Activated effector memory CD4-positive, alpha-beta T cell treated with anti-CD3 and anti-CD28 coated beads, Interleukin-2, amount 50 U/mL, for 16 hours (primary cell): ENCODE measurements around the gene PSG5.
"Not testable (repeated sequence)": the region's sequence is repeated elsewhere in the genome, so short reads cannot be mapped to it uniquely, and the experiment has no call there.

Experiments
- DNase-seq: peaks from one replicate; pipeline ENCODE4 v3.0.0-alpha.2; 2020

Gene PSG5

GRCh38 chr19:43181869-43182771, 4.2 kb downstream of the PSG5 start:
- not testable (repeated sequence) for DNase-seq

DNA sequence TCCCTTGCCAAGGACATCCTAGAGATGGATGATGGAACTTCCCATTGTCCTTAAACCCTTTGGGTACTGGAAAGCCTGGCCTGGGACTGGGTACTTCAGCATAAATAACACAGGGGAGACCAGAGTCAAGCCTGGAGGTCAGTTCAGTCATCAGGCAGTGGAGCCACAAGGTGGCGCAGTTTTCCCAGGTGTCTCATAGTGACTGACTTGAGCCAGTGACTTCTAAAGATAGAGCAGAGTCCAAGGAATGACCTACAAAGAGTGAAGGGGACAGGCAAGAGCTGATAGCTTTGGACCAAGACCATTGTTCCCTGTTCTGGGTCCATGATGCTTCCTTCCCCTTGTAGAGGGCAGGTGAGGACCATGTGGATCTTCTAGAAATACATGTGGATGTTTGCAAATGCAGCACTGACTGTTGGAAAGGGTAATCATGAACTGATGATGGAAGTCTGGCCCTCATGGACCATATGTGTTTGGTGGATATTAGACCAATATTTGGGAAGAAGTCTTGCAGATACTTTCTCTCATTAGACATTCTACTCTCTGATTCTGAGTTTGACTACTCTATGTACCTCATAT, 6.7 kb downstream of the PSG5 start:
- DNase-seq, result not testable (repeated sequence)

- not testable (repeated sequence) for DNase-seq
Observed at GRCh38 chr19:43178577-43178976, 7.8 kb downstream of the PSG5 start.

DNA sequence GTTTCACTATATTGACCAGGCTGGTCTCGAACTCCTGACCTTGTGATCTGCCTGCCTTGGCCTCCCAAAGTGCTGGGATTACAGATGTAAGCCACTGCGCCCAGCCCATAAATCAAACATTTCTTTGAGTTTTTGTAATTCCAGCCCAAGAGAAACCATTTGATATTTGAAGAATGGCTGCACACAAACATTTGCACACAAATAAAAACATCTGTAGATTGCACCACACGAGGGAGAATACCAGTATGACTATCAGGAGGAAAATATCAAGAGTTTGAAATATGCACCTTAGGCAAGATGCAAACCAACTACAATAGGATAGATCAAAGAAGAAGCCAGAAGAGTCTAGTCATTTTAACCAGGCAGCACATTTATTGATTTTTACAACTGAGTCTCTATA, 20.4 kb downstream of the PSG5 start:
- not testable (repeated sequence) for DNase-seq

GRCh38 chr19:43163135-43163534, 23.2 kb downstream of the PSG5 start:
- DNase-seq, result not testable (repeated sequence)

- DNase-seq, result not testable (repeated sequence)
Observed at GRCh38 chr19:43162261-43162660, 24.1 kb downstream of the PSG5 start.

DNA sequence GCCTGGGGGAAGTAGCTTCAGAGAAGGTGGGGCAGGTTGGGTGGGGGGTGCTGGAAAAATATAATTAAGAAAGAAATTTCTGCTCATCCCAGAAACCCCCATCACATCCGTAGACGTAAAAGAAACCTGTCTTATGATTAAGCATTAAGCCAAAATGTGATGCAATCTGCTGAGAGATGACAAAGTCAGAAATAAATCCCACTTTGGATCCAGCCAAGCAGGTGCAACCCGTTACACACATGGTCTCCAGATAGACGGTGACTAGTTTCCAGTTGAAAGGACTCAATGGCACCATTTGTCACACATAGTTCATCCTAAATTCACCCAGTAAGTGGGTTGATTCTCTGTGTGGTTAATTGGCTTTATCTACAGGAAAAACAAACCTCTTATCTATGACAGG, 34.1 kb downstream of the PSG5 start:
- DNase-seq, result no peak

DNA sequence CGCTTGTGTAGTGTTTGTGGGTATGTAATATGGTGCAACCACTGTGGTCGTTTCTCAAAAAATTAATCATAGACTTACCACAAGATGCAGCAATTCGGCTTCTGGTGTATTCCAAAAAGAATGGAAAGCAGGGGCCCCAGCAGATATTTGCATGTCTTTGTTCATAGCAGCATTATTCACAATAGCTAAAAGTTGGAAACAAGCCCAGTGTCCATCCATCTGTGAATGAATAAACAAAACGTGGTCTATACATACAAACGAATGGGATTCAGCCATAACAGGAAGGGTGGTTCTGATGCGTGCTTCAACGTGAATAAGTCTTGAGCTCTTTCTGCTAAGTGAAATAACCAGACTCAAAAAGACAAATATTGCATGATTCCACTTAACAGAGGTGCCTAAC, 36.5 kb downstream of the PSG5 start:
- not testable (repeated sequence) for DNase-seq

DNA sequence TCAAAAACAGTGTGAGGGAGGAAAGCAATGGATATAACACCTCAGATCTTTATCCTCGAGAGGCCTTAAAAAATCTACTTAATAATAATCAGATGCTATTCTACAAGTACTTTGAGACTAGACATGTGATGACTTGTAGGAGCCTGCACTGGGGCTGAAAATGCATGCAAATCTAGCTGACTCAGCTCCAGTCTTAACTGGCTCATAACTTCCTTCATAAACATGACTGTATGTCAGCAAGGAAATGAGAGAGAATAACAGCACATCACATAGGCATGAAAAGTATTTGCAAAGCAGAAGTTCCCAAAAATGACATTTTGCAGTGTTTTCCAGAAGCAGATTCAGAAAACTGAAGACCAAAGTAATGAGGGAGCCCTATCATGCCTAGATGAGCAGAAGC, 38.1 kb downstream of the PSG5 start:
- DNase-seq, result no peak

DNA sequence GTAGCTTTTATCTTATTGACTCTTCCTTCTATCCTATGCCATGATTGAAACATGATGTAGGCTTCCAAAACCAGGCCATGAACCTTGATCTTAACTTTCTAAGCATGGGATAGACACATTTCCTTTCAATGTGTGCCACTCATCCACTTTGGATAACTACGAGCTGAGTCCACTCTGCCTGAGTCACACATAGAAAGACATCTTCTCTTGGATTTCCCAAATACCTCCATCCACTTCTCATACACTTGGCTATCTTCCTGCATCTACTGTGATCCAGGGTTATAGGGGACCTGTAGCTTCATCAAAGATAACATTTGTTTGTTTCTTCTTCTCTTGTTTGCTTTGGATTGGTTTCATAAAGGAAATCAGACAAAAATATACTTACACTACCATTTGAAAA, 44.6 kb downstream of the PSG5 start:
- DNase-seq, result not testable (repeated sequence)

- DNase-seq, result no peak
Observed at GRCh38 chr19:43132696-43133095, 53.6 kb downstream of the PSG5 start.

DNA sequence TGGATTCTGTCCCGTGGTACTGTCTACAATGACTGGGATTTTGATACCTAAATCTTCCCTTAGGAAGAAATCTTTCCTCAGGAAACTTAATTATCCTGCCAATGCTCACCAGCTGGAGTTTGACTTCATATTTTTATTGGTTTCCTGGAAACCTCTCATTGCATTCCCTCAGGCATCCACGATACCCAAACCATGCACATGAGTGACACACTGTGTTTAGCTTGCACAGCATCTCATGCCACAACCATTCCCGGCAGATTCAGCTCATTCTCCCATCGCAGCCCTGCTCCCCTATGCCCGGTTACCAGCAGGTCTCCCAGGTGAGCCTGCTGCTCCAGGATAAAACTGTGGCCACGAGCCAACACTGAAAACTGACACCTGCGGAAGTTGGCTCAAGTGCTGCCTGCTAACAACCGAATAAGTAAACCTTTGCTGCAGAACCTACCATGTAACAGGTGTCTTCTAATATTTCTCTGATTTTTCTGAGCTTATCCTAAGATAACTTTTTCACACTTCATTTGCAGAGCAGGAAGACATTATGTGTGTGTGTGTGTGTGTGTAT, 55.0 kb downstream of the PSG5 start:
- DNase-seq, result not testable (repeated sequence)

- not testable (repeated sequence) for DNase-seq
Observed at GRCh38 chr19:43129197-43129596, 57.1 kb downstream of the PSG5 start.

- not testable (repeated sequence) for DNase-seq
Observed at GRCh38 chr19:43127336-43127735, 59.0 kb downstream of the PSG5 start.

DNA sequence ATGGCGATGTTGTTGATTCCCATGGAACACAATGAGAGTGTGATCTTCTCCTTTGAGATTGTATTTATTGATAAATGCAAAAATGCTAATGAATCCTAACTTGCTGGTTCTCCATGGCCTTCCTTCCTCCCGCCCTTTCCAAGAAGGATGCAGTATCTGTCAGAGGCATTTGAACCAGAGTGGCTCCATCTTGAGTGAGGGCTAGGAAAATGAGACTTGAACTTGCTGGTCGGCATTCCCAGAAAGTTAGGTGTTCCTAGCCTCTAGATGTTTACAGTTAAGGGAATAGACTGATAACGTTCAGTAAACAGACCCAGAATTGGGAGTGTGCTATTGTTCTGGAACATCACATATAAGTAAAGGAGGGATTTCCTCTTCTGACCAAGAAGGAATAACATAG, 59.6 kb downstream of the PSG5 start:
- no peak for DNase-seq

DNA sequence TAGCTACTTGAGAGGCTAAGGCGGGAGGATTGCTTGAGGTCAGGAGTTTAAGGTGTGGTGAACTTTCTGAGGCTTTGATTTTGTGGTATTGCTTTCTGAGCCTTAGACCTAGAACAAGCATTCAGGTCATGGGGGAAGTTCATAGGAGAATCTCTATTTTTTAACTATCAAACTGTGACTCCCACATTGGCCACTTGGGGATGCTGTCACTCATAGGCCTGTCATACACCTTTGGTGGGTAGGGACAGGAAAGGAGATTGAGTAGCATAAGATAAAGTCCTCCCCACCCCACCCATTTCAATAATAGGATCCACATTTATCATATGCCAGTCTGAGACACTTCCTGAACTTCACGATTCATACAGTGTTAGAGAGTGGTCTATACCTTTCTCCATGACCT, 62.0 kb downstream of the PSG5 start:
- DNase-seq, result no peak

GRCh38 chr19:43120433-43121026, 65.8 kb downstream of the PSG5 start:
- DNase-seq, result not testable (repeated sequence)

DNA sequence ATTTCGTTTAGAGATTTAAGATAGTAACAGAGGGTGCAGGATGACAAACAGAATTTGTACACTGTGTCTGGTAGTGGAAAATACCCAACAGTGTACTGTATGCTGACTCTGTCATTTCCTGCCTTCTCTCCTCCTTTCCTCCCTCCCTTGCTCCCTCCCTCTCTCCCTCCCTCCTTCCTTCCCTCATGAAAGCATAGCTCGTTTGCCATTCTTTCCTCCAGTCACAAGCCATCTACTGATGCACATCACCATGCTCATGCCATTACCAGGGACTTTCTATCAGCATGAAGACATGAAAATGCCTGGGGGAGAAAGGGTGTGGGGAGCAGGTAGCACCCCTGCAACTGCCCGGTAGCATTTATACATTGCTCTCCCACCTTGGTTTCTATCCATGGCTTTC, 66.8 kb downstream of the PSG5 start:
- DNase-seq, result not testable (repeated sequence)
